HG03103 (cell line): ENCODE results near the gene SOBP.

Experiments
- ATAC-seq: cut with Tn5 transposase; IDR thresholded peaks from one replicate; pipeline ENCODE4 v1.9.1; 2021; ENCODE audit warnings: low read depth; ENCODE audit not compliant: unreplicated experiment

SOBP gene

DNA sequence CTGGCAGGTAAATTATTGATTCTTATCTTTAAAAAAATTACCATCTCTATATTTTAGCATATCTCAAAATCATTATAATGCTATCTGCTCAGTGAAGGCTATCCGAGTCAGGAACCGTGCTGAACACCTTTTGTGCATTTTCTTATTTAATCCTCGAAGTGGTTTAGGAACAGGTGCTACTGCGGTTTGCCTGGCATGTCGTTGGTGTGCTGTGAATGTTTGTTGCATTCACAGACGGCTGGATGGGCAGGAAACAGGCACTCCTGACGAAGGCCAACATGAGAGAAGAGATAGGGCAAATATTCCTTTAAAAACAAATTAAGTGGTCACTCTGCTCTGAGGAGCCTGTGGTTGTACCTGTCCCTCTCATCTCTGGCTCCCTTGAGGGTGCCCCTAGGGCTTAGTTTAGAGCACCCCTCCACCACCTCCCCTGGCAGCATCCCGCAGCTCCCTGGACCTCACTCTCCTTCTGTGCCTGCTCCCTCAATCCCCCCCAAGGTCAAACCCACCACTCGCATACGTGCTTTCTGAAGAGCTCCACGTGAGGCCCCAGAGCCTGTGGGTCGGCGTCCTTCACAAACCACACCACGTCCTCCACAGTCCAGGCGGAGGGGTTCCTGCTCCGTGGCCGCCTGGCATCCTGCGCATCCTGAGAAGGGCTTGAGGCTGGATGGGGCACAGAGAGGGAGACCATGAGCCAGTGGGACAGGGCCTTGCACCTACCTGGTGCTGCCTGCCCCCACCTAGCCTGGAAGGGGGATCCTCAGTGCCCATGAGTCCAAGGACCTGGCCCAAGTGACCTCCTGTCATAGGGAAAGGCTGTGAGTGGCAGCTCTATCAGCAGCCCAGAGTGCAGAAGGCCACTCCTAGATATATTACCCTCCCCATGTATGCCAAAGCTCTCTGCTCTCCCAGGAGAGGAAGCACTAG lies 217.7 kb downstream of the SOBP start:
- ATAC-seq: no peak

DNA sequence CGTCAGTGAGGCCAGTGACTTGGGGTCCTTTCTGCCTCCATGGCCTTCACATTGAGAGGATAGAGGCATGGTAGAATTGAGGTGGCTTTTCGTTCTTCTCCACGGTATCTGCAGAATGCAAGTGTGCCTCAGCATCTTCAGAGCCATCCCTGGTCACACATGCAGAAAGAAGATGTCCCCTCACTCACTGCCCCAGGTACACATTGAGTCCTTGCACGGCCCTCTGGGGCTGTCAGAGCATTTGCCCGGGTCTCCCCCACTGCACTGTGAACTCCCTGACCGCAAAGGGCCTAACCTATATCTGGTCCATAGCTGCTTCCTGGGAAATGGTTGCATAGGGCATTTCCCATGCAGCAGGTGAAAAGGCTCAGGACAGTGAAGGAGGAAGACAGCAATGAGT lies 218.5 kb downstream of the SOBP start:
- no peak for ATAC-seq

DNA sequence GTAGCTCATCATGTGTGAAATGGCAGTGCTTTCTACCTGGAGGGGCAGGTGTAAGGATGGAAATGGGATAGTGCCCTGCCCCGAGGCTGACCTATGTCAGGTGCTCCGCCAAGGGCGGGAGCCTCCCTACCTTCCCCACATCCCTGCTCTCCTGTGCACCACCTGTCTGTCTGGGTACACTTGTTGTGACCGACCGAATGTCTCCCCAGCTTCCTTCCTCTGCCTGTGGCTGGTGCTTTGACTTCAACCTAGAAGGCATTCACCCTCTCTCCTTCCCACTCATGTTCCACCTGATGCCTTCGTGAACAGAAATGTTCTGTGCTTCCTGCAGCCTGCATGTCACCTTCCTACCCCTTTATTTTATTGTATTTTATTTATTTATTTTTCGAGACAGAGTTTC lies 219.4 kb downstream of the SOBP start:
- no peak for ATAC-seq
